ENCODE results near the gene CD79A.

The CD79A gene

DNA sequence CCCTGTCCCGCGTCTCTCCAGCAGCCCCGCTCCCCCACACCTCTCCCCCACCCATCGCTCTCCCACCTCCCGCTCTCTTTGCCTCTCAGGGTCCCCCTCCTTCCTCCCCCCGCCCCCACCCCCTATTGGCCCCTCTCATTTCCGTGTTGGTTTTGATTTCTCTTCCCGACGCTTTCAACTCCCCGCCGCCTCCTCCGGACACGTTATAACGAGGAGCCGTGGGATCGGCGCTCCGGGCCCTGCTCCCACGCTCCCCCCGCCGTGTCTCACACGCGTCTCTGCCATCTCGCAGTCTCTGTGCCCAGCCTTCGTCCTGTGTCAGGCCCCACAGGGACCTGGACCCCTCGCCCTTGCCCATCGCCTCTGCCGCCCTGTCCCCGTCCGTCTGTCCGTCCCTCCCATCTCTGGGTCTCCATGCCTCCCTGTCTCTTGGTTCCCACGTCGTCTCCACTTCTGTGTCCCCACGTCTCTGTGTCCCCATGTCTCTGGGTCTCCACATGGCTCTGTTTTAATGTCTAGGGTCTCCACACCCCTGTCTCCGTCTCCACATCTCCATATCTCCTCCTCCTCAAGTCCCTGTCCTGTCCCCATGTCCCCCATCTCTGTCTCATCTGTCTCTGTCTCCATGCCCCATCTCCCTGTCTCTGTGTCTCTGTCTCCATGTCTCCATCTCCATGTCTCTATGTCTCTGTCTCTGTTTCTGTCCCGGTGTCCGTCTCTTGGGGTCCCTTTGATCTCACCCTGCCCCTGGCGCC is 38.1 kb downstream of the CD79A start:
- Mint-ChIP-seq H3K36me3 (ENCODE audit: insufficient read depth) (peaks cover 10% of the 10 kb centered on the region), H3K4me1 (peaks cover 25% of the 10 kb centered on the region), H3K4me3 (no peak overlapping the region), H3K27me3 (peaks cover 11% of the 10 kb centered on the region), H3K27ac (ENCODE audit: low read depth) (no peak overlapping the region), H3K9me3 (no peaks in the 10 kb centered on the region)
- DNase-seq (ENCODE audit: low spot score in 2 of 2) = no peak
- ATAC-seq (replicated peaks; ENCODE audit: extremely low read depth, poor library complexity, severe bottlenecking) = no peak

DNA sequence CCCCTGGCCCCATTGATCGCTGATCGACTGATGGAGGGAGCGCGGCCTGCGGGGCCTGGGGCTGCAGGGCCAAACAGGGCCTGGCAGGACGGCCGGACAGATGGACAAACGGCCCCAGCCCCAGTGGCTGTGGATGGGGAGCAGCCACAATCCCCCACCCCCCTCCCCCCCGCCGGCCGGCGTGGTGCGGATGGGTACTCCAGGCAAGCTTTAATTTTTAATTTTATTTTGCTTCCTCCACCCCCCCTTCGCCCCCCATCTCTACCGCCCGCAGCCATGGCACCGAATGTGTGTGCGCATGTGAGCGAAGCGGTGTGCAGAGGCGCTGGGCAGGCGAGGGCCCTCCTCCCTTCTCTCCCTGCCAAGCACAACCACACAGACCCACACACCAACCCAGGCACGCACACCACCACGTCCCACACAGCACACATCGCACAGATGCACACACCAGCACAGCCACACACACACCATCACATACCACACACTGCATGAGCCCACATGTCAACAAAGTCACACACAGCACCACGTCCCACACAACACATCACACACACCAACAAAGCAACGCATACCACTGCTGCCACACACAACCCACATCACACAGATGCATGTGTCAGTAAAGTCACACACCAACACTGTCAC is 38.8 kb downstream of the CD79A start:
- H3K36me3 Mint-ChIP-seq (ENCODE audit: insufficient read depth) = peaks cover 4% of the 10 kb centered on the region
- ATAC-seq (replicated peaks; ENCODE audit: extremely low read depth, poor library complexity, severe bottlenecking) = no peak
- H3K27ac Mint-ChIP-seq (ENCODE audit: low read depth) = no peak overlapping the region
- no peak overlapping the region for H3K4me3 Mint-ChIP-seq
- H3K4me1 Mint-ChIP-seq = peaks cover 18% of the 10 kb centered on the region
- H3K27me3 Mint-ChIP-seq = peaks cover 11% of the 10 kb centered on the region
- no peaks in the 10 kb centered on the region for H3K9me3 Mint-ChIP-seq
- no peak for DNase-seq (ENCODE audit: low spot score in 2 of 2)

DNA sequence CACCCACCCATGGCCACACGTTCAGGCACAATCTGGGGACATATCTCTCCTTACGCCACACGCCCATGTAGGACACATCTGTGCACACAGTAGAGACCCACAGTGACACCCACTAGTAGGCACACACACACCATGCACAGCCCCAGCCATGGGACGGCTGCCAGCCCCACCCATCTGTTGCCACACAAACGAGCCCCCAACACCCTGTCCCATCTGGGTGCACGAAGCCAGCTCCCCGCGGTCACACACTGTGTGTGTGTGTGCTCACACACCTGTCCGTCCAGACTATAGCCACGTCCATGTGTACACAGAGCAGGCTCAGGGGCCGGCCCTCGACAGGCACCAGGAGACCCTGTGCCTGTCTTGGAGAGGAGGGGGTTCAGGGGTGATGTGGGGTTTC is 40.6 kb downstream of the CD79A start:
- peaks cover 10% of the 10 kb centered on the region for H3K4me1 Mint-ChIP-seq
- H3K27ac Mint-ChIP-seq (ENCODE audit: low read depth) = no peak overlapping the region
- no peaks in the 10 kb centered on the region for H3K9me3 Mint-ChIP-seq
- no peaks in the 10 kb centered on the region for H3K36me3 Mint-ChIP-seq (ENCODE audit: insufficient read depth)
- H3K4me3 Mint-ChIP-seq = no peak overlapping the region
- ATAC-seq (replicated peaks; ENCODE audit: extremely low read depth, poor library complexity, severe bottlenecking) (no peak), DNase-seq (ENCODE audit: low spot score in 2 of 2) (no peak)
- peaks cover 28% of the 10 kb centered on the region for H3K27me3 Mint-ChIP-seq

GRCh38 chr19:41918095-41918494 is 41.0 kb downstream of the CD79A start:
- Mint-ChIP-seq H3K9me3 (no peaks in the 10 kb centered on the region), H3K36me3 (ENCODE audit: insufficient read depth) (no peaks in the 10 kb centered on the region), H3K27me3 (peaks cover 31% of the 10 kb centered on the region), H3K4me1 (peaks cover 12% of the 10 kb centered on the region), H3K4me3 (no peak overlapping the region), H3K27ac (ENCODE audit: low read depth) (no peak overlapping the region)
- DNase-seq (ENCODE audit: low spot score in 2 of 2) (no peak), ATAC-seq (replicated peaks; ENCODE audit: extremely low read depth, poor library complexity, severe bottlenecking) (no peak)

DNA sequence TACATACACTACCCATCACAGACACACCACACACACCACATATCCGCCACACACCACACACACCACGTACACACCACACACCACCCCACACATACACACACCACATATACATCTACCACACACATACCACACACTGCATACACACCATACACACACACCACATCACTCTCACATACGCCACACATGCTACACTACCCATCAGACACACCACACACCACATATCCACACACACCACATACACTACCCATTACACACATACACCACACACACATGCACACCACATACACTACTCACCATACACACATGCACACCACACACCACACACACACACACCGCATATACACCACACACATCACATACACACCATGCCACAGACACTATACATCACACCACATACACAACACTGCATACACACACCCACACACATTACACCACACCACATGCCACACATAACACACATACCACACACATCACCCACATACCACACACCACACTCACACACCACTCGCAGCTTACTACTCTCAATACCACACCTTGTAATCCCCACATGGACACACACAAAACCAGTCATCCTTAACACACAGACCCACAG is 41.7 kb downstream of the CD79A start:
- Mint-ChIP-seq H3K4me3 (no peak overlapping the region), H3K27me3 (peaks cover 35% of the 10 kb centered on the region), H3K4me1 (peaks cover 17% of the 10 kb centered on the region), H3K27ac (ENCODE audit: low read depth) (no peak overlapping the region), H3K36me3 (ENCODE audit: insufficient read depth) (no peaks in the 10 kb centered on the region), H3K9me3 (no peaks in the 10 kb centered on the region)
- DNase-seq (ENCODE audit: low spot score in 2 of 2) (no peak), ATAC-seq (replicated peaks; ENCODE audit: extremely low read depth, poor library complexity, severe bottlenecking) (no peak)

DNA sequence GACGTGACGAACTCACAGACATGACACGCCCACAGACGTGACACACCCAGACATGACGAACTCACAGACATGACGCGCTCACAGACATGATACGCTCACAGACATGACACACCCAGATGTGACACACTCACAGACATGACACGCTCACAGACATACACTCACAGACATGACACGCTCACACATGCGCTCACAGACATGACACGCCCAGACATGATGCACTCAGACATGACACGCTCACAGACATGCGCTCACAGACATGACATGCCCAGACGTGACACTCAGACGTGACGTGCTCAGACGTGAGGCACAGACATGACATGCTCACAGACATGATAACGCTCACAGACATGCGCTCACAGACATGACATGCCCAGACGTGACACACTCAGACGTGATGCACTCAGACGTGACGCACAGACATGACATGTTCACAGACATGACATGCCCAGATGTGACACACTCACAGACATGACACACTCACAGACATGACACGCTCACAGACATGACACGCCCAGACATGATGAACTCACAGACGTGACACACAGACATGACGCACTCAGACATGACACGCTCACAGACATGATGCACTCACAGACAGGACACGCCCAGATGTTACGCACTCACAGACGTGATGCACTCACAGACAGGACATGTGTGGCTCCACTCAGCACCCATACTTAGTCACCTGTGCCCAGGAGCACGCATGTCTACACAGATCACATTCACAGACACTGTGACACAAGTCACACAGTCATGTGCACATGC is 43.1 kb downstream of the CD79A start:
- Mint-ChIP-seq H3K4me1 (peaks cover 11% of the 10 kb centered on the region), H3K36me3 (ENCODE audit: insufficient read depth) (no peaks in the 10 kb centered on the region), H3K27me3 (peaks cover 27% of the 10 kb centered on the region), H3K27ac (ENCODE audit: low read depth) (no peak overlapping the region), H3K4me3 (no peak overlapping the region), H3K9me3 (no peaks in the 10 kb centered on the region)
- DNase-seq (ENCODE audit: low spot score in 2 of 2) (no peak), ATAC-seq (replicated peaks; ENCODE audit: extremely low read depth, poor library complexity, severe bottlenecking) (no peak)

DNA sequence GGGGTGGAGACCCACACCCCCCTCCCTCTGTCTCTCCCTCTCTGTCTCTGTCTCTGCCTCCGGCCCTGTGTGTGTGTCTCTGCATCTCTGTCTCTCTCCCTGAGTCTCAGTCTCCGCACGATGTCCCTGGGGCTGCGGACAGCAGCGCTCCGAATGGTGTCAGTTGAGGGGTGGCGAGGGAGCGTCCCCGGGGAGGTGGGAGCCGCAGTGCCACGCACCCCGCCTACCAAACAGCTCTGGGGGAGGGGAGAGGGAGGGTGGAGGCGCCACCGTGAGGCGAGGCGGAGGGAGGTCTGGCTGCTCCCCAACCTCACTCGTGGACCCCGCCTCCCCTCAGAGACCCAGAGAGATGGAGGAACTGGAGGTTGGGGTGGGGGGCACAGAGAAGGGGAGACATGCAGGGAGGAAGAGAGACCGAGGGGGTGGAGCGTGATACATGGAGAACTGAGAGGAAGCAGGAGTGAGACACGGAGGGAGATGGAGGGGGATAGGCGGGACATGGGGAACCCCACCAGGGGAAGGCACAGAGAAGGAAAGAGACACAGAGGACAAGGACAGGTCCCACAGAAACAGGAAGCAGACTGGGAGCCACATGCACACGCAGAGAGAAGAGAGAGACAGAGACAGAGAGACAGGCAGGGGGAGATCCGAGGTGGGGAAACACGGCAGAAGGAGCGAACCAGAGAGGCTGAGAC is 44.0 kb downstream of the CD79A start:
- no peaks in the 10 kb centered on the region for H3K9me3 Mint-ChIP-seq
- H3K4me1 Mint-ChIP-seq = peaks cover 11% of the 10 kb centered on the region
- H3K27ac Mint-ChIP-seq (ENCODE audit: low read depth) = peak overlapping the region; percentile 20
- H3K36me3 Mint-ChIP-seq (ENCODE audit: insufficient read depth) = no peaks in the 10 kb centered on the region
- no peak overlapping the region for H3K4me3 Mint-ChIP-seq
- peaks cover 27% of the 10 kb centered on the region for H3K27me3 Mint-ChIP-seq
- DNase-seq (ENCODE audit: low spot score in 2 of 2) (no peak), ATAC-seq (replicated peaks; ENCODE audit: extremely low read depth, poor library complexity, severe bottlenecking) (no peak)

DNA sequence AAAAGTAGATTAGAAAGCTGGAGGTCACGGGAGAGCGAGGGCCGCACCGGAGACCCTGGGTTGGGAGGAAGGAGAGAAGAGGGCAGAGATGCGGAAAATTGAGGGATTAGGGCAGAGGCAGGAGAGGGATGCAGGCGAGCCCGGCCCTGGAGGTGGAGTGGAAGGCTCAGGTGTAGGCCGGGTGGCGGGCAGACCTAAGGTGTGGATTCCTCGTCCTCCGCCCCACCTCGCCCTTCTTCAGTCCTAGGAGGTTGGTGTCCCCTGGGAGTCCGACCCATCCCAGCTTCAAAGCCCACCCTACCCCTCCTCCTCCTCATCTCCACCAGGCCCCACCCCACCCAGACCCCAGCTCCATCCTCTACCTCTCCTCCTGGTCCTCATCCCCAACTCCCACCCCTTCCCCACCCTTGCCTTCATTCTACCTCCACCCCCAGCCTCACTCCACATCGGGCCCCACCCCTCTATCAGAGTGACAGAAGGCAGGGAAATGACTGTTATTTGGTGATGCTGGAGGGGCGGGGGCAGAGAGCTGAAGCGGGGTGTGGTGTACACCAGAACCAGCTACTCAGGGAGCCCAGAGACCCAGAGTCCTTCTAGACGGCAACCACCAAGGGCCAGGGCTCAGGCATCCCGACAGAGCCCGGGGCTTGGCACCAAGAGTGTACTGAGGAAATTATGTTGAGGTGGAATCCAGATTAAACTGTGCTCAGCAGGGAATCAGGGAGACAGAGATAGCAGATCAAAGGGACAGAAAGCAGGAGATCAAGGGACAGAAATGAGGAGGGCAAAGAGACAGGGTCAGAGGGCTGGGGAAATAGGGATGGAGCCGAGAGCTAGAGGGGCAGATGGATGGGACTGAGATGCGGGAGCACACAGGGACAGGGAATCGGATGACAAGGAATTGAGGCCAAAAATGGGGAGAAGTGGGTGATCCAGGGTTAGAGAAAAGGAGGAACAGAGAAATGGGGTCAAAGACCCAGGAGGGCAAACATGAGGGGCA is 44.8 kb downstream of the CD79A start:
- peaks cover 27% of the 10 kb centered on the region for H3K27me3 Mint-ChIP-seq
- peak overlapping the region; percentile 20 for H3K27ac Mint-ChIP-seq (ENCODE audit: low read depth)
- no peak overlapping the region for H3K4me3 Mint-ChIP-seq
- H3K9me3 Mint-ChIP-seq = no peaks in the 10 kb centered on the region
- DNase-seq (ENCODE audit: low spot score in 2 of 2) (no peak), ATAC-seq (replicated peaks; ENCODE audit: extremely low read depth, poor library complexity, severe bottlenecking) (no peak)
- H3K36me3 Mint-ChIP-seq (ENCODE audit: insufficient read depth) = no peaks in the 10 kb centered on the region
- peaks cover 11% of the 10 kb centered on the region for H3K4me1 Mint-ChIP-seq

DNA sequence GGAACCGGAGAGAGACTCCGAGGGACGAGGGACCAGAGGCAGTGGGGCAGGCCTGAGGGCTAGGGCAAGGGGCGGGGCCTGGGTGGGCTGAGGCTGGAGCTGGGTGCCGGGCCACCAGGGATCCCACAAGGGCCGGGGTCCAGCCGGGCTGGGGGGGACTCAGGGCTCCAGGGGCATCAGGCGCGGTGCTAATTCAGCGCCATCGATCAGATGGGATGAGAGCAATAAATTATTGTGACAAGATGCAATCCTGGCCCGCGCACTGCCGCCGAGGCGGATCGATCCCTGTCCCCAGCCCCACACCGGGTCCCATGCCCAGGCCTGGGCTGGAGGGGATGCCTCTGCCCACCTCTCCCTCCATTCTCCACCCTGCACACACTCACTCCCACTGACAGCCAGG is 45.5 kb downstream of the CD79A start:
- peaks cover 27% of the 10 kb centered on the region for H3K27me3 Mint-ChIP-seq

DNA sequence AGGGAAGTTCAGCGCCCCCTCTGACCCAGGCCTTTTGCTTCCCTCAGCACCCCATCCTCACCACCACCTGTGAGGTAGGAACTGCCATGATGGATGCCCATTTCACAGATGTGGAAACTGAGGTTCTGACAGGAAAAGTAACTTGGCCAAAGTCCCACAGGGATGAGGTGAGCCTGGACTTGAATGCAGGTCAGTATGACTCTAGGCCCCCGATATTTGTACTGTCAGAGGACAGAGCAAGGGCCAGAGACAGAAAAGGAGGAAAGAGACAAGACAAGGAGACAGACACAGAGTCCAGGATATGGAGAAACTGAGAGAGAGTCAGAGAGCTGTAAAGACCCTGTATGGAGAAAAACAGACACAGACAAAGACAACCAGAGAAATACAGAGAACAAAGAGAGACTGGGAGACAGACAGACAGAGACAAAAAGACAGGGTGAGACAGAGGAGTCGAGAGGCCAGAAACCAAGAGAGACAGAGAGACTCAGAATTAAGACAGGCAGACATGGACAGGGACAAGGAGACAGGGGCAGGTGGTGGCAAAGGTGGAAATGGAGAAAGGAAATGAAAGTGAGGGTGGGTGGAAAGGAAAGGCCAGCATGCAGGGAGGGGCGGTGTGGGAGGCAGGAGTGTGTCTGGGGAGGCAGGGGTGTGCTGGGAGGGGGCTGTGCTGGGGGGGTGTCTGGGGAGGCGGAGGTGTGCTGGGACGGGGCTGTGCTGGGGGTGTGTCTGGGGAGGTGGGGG is 46.1 kb downstream of the CD79A start:
- Mint-ChIP-seq H3K4me1 (peaks cover 11% of the 10 kb centered on the region), H3K27ac (ENCODE audit: low read depth) (no peak overlapping the region), H3K36me3 (ENCODE audit: insufficient read depth) (peaks cover 1% of the 10 kb centered on the region), H3K9me3 (no peaks in the 10 kb centered on the region), H3K27me3 (peaks cover 27% of the 10 kb centered on the region), H3K4me3 (no peak overlapping the region)
- ATAC-seq (replicated peaks; ENCODE audit: extremely low read depth, poor library complexity, severe bottlenecking) (no peak), DNase-seq (ENCODE audit: low spot score in 2 of 2) (no peak)

More for the DNA sequence above, 45.5 kb downstream of the CD79A start:
- DNase-seq (ENCODE audit: low spot score in 2 of 2) = no peak
- ATAC-seq (replicated peaks; ENCODE audit: extremely low read depth, poor library complexity, severe bottlenecking) = no peak
- H3K9me3 Mint-ChIP-seq = no peaks in the 10 kb centered on the region
- H3K4me1 Mint-ChIP-seq = peaks cover 11% of the 10 kb centered on the region
- H3K27ac Mint-ChIP-seq (ENCODE audit: low read depth) = no peak overlapping the region
- H3K4me3 Mint-ChIP-seq = no peak overlapping the region
- no peaks in the 10 kb centered on the region for H3K36me3 Mint-ChIP-seq (ENCODE audit: insufficient read depth)
